Activated CD8-positive, alpha-beta memory T cell treated with anti-CD3 and anti-CD28 coated beads for 1 hour (primary cell): Measurements from ENCODE around the gene GIGYF2.

Source experiments
- DNase-seq, 2 donors: peaks; one replicate each; pipeline ENCODE4 v3.0.0-alpha.2; 2020; ENCODE audit warnings: low read depth in 1 of 2; ENCODE audit errors: extremely low read depth in 1 of 2

GIGYF2 gene

GRCh38 chr2:232757905-232758304 lies 60.8 kb downstream of the GIGYF2 start:
- DNase-seq: no peak

GRCh38 chr2:232761301-232761907 lies 64.3 kb downstream of the GIGYF2 start:
- DNase-seq: no peak

GRCh38 chr2:232767866-232768265 lies 70.7 kb downstream of the GIGYF2 start:
- no peak for DNase-seq

- DNase-seq: no peak
Measured at GRCh38 chr2:232770207-232770606, 73.1 kb downstream of the GIGYF2 start.

GRCh38 chr2:232771870-232772269 lies 74.7 kb downstream of the GIGYF2 start:
- DNase-seq: no peak

- DNase-seq: no peak
Measured at GRCh38 chr2:232772531-232772930, 75.4 kb downstream of the GIGYF2 start.

- DNase-seq: no peak
Measured at GRCh38 chr2:232773815-232774214, 76.7 kb downstream of the GIGYF2 start.

- no peak for DNase-seq
Measured at GRCh38 chr2:232776435-232776834, 79.3 kb downstream of the GIGYF2 start, which contains the start of gene KCNJ13. Gene KCNJ13, minus strand, starts transcription at chr2:232776565. Its CDS starts 5,203 bp downstream, at chr2:232771362.

- no peak for DNase-seq
Measured at GRCh38 chr2:232777276-232777675, 80.1 kb downstream of the GIGYF2 start.

- no peak for DNase-seq
Measured at GRCh38 chr2:232779465-232779864, 82.3 kb downstream of the GIGYF2 start.

- DNase-seq: no peak
Measured at GRCh38 chr2:232779934-232780333, 82.8 kb downstream of the GIGYF2 start.

- DNase-seq: no peak
Measured at GRCh38 chr2:232781765-232782164, 84.6 kb downstream of the GIGYF2 start.

- DNase-seq: no peak
Measured at GRCh38 chr2:232783278-232783677, 86.1 kb downstream of the GIGYF2 start.

GRCh38 chr2:232787806-232788205 lies 90.7 kb downstream of the GIGYF2 start:
- no peak for DNase-seq

- DNase-seq: no peak
Measured at GRCh38 chr2:232789082-232789481, 92.0 kb downstream of the GIGYF2 start.

- no peak for DNase-seq
Measured at GRCh38 chr2:232791518-232791917, 94.4 kb downstream of the GIGYF2 start.

- no peak for DNase-seq
Measured at GRCh38 chr2:232793271-232793670, 96.1 kb downstream of the GIGYF2 start.

GRCh38 chr2:232794981-232795380 lies 97.8 kb downstream of the GIGYF2 start:
- no peak for DNase-seq

GRCh38 chr2:232795920-232796319 lies 98.8 kb downstream of the GIGYF2 start:
- DNase-seq: no peak

GRCh38 chr2:232798187-232798586 lies 101.1 kb downstream of the GIGYF2 start:
- DNase-seq: no peak

GRCh38 chr2:232800166-232800565 lies 103.0 kb downstream of the GIGYF2 start:
- no peak for DNase-seq

- DNase-seq: no peak
Measured at GRCh38 chr2:232802091-232802490, 105.0 kb downstream of the GIGYF2 start.
